GM12864 (cell line): ENCODE data around the gene LRTM2.

ENCODE experiments used
- DNase-seq: peaks from one replicate; pipeline ENCODE4 v3.0.0-alpha.2; 2011; ENCODE audit warnings: low read depth
- H3K4me3 ChIP-seq: 2 replicates; pipeline ENCODE4 v1.5.1; 2011; ENCODE audit warnings: mild to moderate bottlenecking, low read depth, low read length, control low read depth
- CTCF ChIP-seq: IDR thresholded peaks from 2 replicates; pipeline ENCODE4 v1.5.1; 2011; ENCODE audit warnings: low read depth, mild to moderate bottlenecking, moderate library complexity, low read length, control low read depth, inconsistent platforms; ENCODE audit errors: missing control alignments

The LRTM2 gene

GRCh38 chr12:1859643-1860042 is 39.3 kb downstream of the LRTM2 start:
- DNase-seq, result no peak
- no peak overlapping the region for H3K4me3 ChIP-seq
- TF ChIP-seq CTCF, result no peak

GRCh38 chr12:1862973-1863372 is 42.6 kb downstream of the LRTM2 start:
- no peak for TF ChIP-seq CTCF

GRCh38 chr12:1863823-1864222 is 43.5 kb downstream of the LRTM2 start:
- H3K4me3 ChIP-seq, result no peak overlapping the region
- DNase-seq, result no peak
- TF ChIP-seq CTCF, result no peak

More at GRCh38 chr12:1862973-1863372, 42.6 kb downstream of the LRTM2 start:
- no peak overlapping the region for H3K4me3 ChIP-seq
- DNase-seq, result no peak

GRCh38 chr12:1864456-1864855 is 44.1 kb downstream of the LRTM2 start:
- H3K4me3 ChIP-seq, result no peak overlapping the region
- DNase-seq, result no peak
- TF ChIP-seq CTCF, result no peak

GRCh38 chr12:1864867-1865266 is 44.5 kb downstream of the LRTM2 start:
- DNase-seq, result no peak
- no peak for TF ChIP-seq CTCF
- no peak overlapping the region for H3K4me3 ChIP-seq

- H3K4me3 ChIP-seq, result no peak overlapping the region
- TF ChIP-seq CTCF, result no peak
- DNase-seq, result no peak
Observed at GRCh38 chr12:1865284-1865866, 45.0 kb downstream of the LRTM2 start.

GRCh38 chr12:1869145-1869544 is 48.8 kb downstream of the LRTM2 start:
- DNase-seq, result no peak
- no peak for TF ChIP-seq CTCF
- no peak overlapping the region for H3K4me3 ChIP-seq
